ENCODE results near the gene MAP3K2.

MAP3K2 gene

DNA sequence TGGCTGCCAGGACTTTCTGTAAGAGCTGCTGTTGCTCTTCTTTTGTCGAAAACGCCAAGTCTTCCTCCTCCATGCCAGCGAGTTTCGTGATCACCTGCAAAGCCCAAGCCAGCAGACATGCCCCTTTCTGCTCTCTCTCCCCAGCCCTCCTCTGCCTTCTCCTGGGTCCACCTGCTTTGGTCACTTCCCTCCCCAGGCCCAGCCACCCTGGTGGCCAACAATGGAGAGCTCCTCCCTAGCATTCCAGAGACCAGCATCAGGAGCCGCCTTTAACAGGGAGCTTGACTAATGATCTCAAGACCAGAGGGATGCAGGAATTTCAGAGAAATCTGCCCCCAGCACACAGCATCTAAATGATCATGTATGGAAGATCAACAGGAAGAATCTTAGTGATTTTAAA, 128.4 kb downstream of the MAP3K2 start (continued):
- TF ChIP-seq, protein P1, sequence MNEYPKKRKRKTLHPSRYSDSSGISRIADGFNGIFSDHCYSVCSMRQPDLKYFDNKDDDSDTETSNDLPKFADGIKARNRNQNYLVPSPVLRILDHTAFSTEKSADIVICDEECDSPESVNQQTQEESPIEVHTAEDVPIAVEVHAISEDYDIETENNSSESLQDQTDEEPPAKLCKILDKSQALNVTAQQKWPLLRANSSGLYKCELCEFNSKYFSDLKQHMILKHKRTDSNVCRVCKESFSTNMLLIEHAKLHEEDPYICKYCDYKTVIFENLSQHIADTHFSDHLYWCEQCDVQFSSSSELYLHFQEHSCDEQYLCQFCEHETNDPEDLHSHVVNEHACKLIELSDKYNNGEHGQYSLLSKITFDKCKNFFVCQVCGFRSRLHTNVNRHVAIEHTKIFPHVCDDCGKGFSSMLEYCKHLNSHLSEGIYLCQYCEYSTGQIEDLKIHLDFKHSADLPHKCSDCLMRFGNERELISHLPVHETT (tag by site-specific recombination; IDR thresholded peaks at IDR 0.05) = no peak
- TF ChIP-seq ZNF184 (tag by site-specific recombination; IDR thresholded peaks at IDR 0.05) (no peak), MEIS1 (CRISPR knock-in tag; IDR thresholded peaks at IDR 0.05; ENCODE audit: borderline replicate concordance) (no peak), ZSCAN16 (tag by site-specific recombination; IDR thresholded peaks at IDR 0.05) (no peak)
- TF ChIP-seq, protein P2, sequence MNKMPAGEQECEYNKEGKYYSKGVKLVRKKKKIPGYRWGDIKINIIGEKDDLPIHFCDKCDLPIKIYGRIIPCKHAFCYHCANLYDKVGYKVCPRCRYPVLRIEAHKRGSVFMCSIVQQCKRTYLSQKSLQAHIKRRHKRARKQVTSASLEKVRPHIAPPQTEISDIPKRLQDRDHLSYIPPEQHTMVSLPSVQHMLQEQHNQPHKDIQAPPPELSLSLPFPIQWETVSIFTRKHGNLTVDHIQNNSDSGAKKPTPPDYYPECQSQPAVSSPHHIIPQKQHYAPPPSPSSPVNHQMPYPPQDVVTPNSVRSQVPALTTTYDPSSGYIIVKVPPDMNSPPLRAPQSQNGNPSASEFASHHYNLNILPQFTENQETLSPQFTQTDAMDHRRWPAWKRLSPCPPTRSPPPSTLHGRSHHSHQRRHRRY (tag by site-specific recombination; IDR thresholded peaks at IDR 0.05) = no peak

DNA sequence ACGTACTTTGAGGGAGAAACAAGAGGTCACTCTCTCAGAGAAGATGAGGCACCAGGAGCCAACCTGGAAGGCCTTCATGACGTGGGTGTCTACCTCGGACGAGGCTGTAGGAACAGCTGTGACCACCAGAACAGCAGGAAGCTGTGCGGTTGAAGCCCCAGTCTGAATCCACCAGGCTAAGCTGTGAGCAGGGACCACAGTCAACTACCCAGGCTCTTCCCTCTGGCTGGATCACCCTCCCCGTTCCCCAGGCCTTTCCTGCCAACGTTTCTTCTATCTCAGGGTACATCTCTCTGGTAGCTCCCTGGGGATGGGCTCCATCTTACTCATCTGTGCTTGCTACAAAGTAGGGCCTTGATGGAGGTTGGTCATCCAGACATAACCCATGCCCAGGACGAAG, 130.9 kb downstream of the MAP3K2 start:
- H3K4me3 ChIP-seq (ENCODE audit: low read depth, low read length) = no peak overlapping the region
- H3K36me3 ChIP-seq (ENCODE audit: control insufficient read depth in 2 of 2, insufficient read depth in 1 of 2, low read length in 2 of 2) = peaks cover 21 to 61% of the 10 kb centered on the region in 2 experiments
- POLR2A ChIA-PET = interaction anchor here (0.6 kb wide), 1 partner anchor 222 kb away, joined by 3 read pairs; no protein-coding TSS in a partner anchor
- no peak overlapping the region for H3K27ac ChIP-seq (ENCODE audit: extremely low read depth, low read depth, low read length)
- peak; percentile 66 for TF ChIP-seq ZNF341 (tag by site-specific recombination; IDR thresholded peaks at IDR 0.05; ENCODE audit: low read depth)
- TF ChIP-seq SETDB1 (IDR thresholded peaks at IDR 0.05; ENCODE audit: insufficient read length, low read length) = no peak
- no peak for TF ChIP-seq ZNF629 (tag by site-specific recombination; IDR thresholded peaks at IDR 0.05)
- no peaks in the 10 kb centered on the region for H3K9me3 ChIP-seq (ENCODE audit: control insufficient read depth, insufficient read depth, low read depth, low read length)
- CTCF ChIA-PET = no interaction called here
- H3K4me1 ChIP-seq (ENCODE audit: control insufficient read depth, insufficient read depth, low read length) = no peaks in the 10 kb centered on the region

DNA sequence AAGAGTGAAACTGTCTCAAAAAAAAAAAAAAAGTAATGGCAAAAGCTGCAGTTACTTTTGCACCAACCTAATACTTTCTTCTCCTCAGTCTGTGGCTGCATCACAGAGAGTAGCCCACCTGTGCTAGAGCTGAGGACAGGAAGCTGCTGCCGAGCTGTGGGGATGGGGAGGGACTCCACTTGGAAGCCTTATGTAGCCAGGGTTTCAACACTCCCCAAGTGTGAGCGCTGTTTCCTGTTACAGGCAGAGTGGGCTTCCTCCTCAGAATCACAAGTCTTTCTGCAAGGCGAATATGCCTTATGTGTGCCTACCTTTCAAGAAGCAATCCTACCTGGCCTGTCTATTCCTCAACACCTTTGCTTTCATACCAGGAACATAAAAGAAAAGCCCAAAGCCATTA, 131.4 kb downstream of the MAP3K2 start:
- H3K36me3 ChIP-seq (ENCODE audit: control insufficient read depth in 2 of 2, insufficient read depth in 1 of 2, low read length in 2 of 2) = peaks cover 21 to 56% of the 10 kb centered on the region in 2 experiments
- H3K9me3 ChIP-seq (ENCODE audit: control insufficient read depth, insufficient read depth, low read depth, low read length) = no peaks in the 10 kb centered on the region
- TF ChIP-seq TCF7L2 (IDR thresholded peaks at IDR 0.05; ENCODE audit: borderline replicate concordance, low read depth, low read length) = no peak
- no peak for TF ChIP-seq ZNF664 (tag by site-specific recombination; IDR thresholded peaks at IDR 0.05)
- TF ChIP-seq, protein P3, sequence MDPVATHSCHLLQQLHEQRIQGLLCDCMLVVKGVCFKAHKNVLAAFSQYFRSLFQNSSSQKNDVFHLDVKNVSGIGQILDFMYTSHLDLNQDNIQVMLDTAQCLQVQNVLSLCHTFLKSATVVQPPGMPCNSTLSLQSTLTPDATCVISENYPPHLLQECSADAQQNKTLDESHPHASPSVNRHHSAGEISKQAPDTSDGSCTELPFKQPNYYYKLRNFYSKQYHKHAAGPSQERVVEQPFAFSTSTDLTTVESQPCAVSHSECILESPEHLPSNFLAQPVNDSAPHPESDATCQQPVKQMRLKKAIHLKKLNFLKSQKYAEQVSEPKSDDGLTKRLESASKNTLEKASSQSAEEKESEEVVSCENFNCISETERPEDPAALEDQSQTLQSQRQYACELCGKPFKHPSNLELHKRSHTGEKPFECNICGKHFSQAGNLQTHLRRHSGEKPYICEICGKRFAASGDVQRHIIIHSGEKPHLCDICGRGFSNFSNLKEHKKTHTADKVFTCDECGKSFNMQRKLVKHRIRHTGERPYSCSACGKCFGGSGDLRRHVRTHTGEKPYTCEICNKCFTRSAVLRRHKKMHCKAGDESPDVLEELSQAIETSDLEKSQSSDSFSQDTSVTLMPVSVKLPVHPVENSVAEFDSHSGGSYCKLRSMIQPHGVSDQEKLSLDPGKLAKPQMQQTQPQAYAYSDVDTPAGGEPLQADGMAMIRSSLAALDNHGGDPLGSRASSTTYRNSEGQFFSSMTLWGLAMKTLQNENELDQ (tag by site-specific recombination; IDR thresholded peaks at IDR 0.05; ENCODE audit: low read depth) = no peak
- TF ChIP-seq ZNF214 (tag by site-specific recombination; IDR thresholded peaks at IDR 0.05; ENCODE audit: borderline replicate concordance) = no peak
- no peak for TF ChIP-seq SP2 (tag by site-specific recombination; IDR thresholded peaks at IDR 0.05)
- no peak for TF ChIP-seq ZNF248 (tag by site-specific recombination; IDR thresholded peaks at IDR 0.05)
- TF ChIP-seq, protein P4, sequence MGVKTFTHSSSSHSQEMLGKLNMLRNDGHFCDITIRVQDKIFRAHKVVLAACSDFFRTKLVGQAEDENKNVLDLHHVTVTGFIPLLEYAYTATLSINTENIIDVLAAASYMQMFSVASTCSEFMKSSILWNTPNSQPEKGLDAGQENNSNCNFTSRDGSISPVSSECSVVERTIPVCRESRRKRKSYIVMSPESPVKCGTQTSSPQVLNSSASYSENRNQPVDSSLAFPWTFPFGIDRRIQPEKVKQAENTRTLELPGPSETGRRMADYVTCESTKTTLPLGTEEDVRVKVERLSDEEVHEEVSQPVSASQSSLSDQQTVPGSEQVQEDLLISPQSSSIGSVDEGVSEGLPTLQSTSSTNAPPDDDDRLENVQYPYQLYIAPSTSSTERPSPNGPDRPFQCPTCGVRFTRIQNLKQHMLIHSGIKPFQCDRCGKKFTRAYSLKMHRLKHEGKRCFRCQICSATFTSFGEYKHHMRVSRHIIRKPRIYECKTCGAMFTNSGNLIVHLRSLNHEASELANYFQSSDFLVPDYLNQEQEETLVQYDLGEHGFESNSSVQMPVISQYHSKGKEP (tag by site-specific recombination; IDR thresholded peaks at IDR 0.05) = no peak
- no peak for TF ChIP-seq ZNF311 (tag by site-specific recombination; IDR thresholded peaks at IDR 0.05; ENCODE audit: borderline replicate concordance)
- TF ChIP-seq ZNF48 (tag by site-specific recombination; IDR thresholded peaks at IDR 0.05) = no peak
- TF ChIP-seq, protein P5, sequence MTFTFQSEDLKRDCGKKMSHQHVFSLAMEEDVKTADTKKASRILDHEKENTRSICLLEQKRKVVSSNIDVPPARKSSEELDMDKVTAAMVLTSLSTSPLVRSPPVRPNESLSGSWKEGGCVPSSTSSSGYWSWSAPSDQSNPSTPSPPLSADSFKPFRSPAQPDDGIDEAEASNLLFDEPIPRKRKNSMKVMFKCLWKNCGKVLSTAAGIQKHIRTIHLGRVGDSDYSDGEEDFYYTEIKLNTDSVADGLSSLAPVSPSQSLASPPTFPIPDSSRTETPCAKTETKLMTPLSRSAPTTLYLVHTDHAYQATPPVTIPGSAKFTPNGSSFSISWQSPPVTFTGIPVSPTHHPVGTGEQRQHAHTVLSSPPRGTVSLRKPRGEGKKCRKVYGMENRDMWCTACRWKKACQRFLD (tag by site-specific recombination; IDR thresholded peaks at IDR 0.05) = no peak
- TF ChIP-seq ZNF837 (tag by site-specific recombination; IDR thresholded peaks at IDR 0.05) = no peak
- H3K4me1 ChIP-seq (ENCODE audit: control insufficient read depth, insufficient read depth, low read length) = no peaks in the 10 kb centered on the region
- ChIA-PET POLR2A (interaction anchor here (0.6 kb wide), 1 partner anchor 223 kb away, joined by 3 read pairs; no protein-coding TSS in a partner anchor), CTCF (interaction anchor here (1.2 kb wide), 1 partner anchor 59 kb away, joined by 3 read pairs; no protein-coding TSS in a partner anchor)
- H3K27ac ChIP-seq (ENCODE audit: extremely low read depth, low read depth, low read length) = no peak overlapping the region
- no peak overlapping the region for H3K4me3 ChIP-seq (ENCODE audit: low read depth, low read length)
